Natural killer cell (primary cell): ENCODE results near the gene TNS3. TPM values are rescaled to one million over a fixed set of nuclear protein-coding genes. Genes with fewer than 3 reads are reported as not detected.

Experiments used
- ATAC-seq, 3 donors: fragments of 150-1000 bp in 2 of 3; fragments of 200-7000 bp in 1 of 3; cut with Tn5 transposase; 1 replicate in 1 of 3; 2 replicates in 2 of 3; pipeline ENCODE4 v1.10.0; 2021; ENCODE audit warnings: mild to moderate bottlenecking in 2 of 3, moderate library complexity in 2 of 3
- DNase-seq, 2 donors: peaks; one replicate each; pipeline versions ENCODE4 v3.0.0 to v3.0.0-alpha.2; 2013 to 2021; ENCODE audit warnings: mixed read lengths in 1 of 2
- H3K27ac ChIP-seq: one replicate; pipeline ENCODE4 v1.5.1; 2013; ENCODE audit warnings: mild to moderate bottlenecking, low read length
- H3K27me3 ChIP-seq: one replicate; pipeline ENCODE4 v1.6.1; 2013; ENCODE audit warnings: low read length; ENCODE audit not compliant: control insufficient read depth, insufficient read depth
- H3K36me3 ChIP-seq: one replicate; pipeline ENCODE4 v1.6.1; 2013; ENCODE audit warnings: low read length; ENCODE audit not compliant: control insufficient read depth, insufficient read depth
- H3K4me1 ChIP-seq: one replicate; pipeline ENCODE4 v1.6.1; 2013; ENCODE audit warnings: low read length; ENCODE audit not compliant: control insufficient read depth, insufficient read depth
- H3K4me3 ChIP-seq: one replicate; pipeline ENCODE4 v1.5.1; 2013; ENCODE audit warnings: low read length
- H3K9me3 ChIP-seq: one replicate; pipeline ENCODE4 v1.6.1; 2013; ENCODE audit warnings: low read length; ENCODE audit not compliant: control insufficient read depth, insufficient read depth
- H3K27ac Mint-ChIP-seq, 2 donors: one replicate each; pipeline ENCODE4 v1.8.0; 2022; ENCODE audit warnings: mild to moderate bottlenecking in 2 of 2, mixed read lengths in 2 of 2, moderate library complexity in 1 of 2
- H3K27me3 Mint-ChIP-seq, 2 donors: one replicate each; pipeline ENCODE4 v1.8.0; 2022; ENCODE audit warnings: low read depth in 2 of 2, mixed read lengths in 2 of 2
- H3K36me3 Mint-ChIP-seq: one replicate; pipeline ENCODE4 v1.8.0; 2022; ENCODE audit warnings: mixed read lengths
- H3K4me1 Mint-ChIP-seq, 2 donors: one replicate each; pipeline ENCODE4 v1.8.0; 2022; ENCODE audit warnings: mixed read lengths in 2 of 2
- H3K4me3 Mint-ChIP-seq: one replicate; pipeline ENCODE4 v1.8.0; 2022; ENCODE audit warnings: mild to moderate bottlenecking, moderate library complexity, mixed read lengths
- H3K9me3 Mint-ChIP-seq, 2 donors: one replicate each; pipeline ENCODE4 v1.8.0; 2022; ENCODE audit warnings: mixed read lengths in 2 of 2
- WGBS: methylation state at CpG from one replicate; pipeline ENCODE4 v1.1.7; 2013; ENCODE audit warnings: missing lambda C conversion rate; ENCODE audit not compliant: insufficient coverage; 5-methylcytosine and 5-hydroxymethylcytosine counted together
- intact Hi-C: fragments of 100-400 bp; cut with micrococcal nuclease; formaldehyde crosslinking; loops from one replicate; pipeline ENCODE4 v1.14.2; 2022
- total RNA-seq, 4 donors: library from RNA; stranded (reverse); fragments of 120-200 nt in 1 of 4; gene quantifications; one replicate each; pipeline versions ENCODE4 v1.2.3 to v1.2.4, GENCODE V29; 2013 to 2022
- TF ChIP-seq, protein P1 (sequence below): fragments of 200-600 bp; IDR thresholded peaks from one replicate; pipeline ENCODE4 v1.8.0; 2022; ENCODE audit warnings: antibody characterized with exemption

Gene TNS3
- total RNA-seq, 3 donors from 2014 or later (not counting 1 experiment from before 2014, with no cell fraction given) = 1.6 to 3.5 (median 2.9) TPM

DNA sequence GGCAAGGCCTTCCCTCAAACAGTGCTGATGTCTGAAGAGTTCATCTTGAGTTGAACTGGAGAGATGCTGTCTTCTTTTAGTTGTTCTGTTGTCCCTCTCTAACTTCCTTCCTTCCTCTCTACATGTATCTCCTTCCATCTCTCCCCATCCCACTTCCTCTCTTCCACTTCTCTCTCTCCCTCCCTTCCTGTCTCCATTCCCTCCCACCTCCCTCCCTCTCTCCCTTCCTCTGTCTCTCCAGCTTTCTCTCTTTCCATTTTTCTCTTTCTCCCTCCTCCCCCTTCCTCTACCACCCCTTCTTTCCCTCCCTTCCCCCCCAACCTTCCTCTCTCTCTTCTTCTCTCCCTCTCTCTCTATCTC, 40.7 kb upstream of the TNS3 start:
- no peak overlapping the region for H3K4me3 Mint-ChIP-seq
- H3K4me1 ChIP-seq = peaks cover 14% of the 10 kb centered on the region
- ATAC-seq (no peak), DNase-seq (no peak)
- no peaks in the 10 kb centered on the region for H3K9me3 Mint-ChIP-seq
- H3K4me1 Mint-ChIP-seq = peaks cover 6 to 29% of the 10 kb centered on the region in 2 donors
- no peaks in the 10 kb centered on the region for H3K36me3 Mint-ChIP-seq
- no peaks in the 10 kb centered on the region for H3K36me3 ChIP-seq
- no peak overlapping the region for H3K27ac Mint-ChIP-seq
- no peaks in the 10 kb centered on the region for H3K27me3 Mint-ChIP-seq
- H3K27ac ChIP-seq = no peak overlapping the region
- TF ChIP-seq, protein P1, sequence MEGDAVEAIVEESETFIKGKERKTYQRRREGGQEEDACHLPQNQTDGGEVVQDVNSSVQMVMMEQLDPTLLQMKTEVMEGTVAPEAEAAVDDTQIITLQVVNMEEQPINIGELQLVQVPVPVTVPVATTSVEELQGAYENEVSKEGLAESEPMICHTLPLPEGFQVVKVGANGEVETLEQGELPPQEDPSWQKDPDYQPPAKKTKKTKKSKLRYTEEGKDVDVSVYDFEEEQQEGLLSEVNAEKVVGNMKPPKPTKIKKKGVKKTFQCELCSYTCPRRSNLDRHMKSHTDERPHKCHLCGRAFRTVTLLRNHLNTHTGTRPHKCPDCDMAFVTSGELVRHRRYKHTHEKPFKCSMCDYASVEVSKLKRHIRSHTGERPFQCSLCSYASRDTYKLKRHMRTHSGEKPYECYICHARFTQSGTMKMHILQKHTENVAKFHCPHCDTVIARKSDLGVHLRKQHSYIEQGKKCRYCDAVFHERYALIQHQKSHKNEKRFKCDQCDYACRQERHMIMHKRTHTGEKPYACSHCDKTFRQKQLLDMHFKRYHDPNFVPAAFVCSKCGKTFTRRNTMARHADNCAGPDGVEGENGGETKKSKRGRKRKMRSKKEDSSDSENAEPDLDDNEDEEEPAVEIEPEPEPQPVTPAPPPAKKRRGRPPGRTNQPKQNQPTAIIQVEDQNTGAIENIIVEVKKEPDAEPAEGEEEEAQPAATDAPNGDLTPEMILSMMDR = no peak
- H3K27me3 ChIP-seq = no peaks in the 10 kb centered on the region
- no peaks in the 10 kb centered on the region for H3K9me3 ChIP-seq
- no peak overlapping the region for H3K4me3 ChIP-seq
- intact Hi-C loops = no loop called here

DNA sequence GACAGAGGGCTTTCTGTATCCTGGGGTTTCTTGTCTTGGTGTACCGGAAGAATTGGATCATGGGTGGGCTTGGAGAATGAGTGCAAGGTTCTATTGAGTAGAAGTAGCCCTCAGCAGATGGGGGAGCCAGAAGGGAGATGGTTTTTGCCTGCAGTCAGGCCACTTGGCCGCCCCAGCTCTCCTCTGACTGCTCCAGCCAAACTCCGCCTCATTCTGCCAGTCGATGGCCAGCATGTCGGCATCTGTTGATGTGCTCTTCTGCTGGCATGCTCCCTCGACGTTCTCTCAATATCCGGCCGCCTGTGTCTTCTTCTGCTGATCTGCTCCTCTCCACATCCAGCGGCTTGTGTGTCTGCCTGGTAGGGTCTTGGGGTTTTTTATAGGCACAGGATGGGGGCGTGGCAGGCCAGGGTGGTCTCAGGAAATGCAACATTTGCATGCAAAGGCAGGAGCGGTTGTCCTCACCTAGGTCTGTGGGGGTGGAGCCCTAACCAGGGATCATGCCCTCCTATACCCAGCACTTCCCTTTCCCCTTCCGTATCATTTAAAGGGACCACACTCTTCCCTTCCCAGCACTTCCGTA, 40.2 kb upstream of the TNS3 start:
- DNase-seq (no peak), ATAC-seq (no peak)
- TF ChIP-seq, protein P1 = no peak
- WGBS = 88% methylated on average over 14 of the region's 14 CpGs
- no peaks in the 10 kb centered on the region for H3K9me3 ChIP-seq
- no peaks in the 10 kb centered on the region for H3K27me3 ChIP-seq
- Mint-ChIP-seq H3K4me3 (no peak overlapping the region), H3K27me3 (no peaks in the 10 kb centered on the region), H3K36me3 (no peaks in the 10 kb centered on the region), H3K4me1 (peaks cover 6 to 25% of the 10 kb centered on the region in 2 donors), H3K9me3 (no peaks in the 10 kb centered on the region), H3K27ac (no peak overlapping the region)
- H3K27ac ChIP-seq = no peak overlapping the region
- H3K36me3 ChIP-seq = no peaks in the 10 kb centered on the region
- peaks cover 14% of the 10 kb centered on the region for H3K4me1 ChIP-seq
- H3K4me3 ChIP-seq = no peak overlapping the region
- intact Hi-C loops = no loop called here

DNA sequence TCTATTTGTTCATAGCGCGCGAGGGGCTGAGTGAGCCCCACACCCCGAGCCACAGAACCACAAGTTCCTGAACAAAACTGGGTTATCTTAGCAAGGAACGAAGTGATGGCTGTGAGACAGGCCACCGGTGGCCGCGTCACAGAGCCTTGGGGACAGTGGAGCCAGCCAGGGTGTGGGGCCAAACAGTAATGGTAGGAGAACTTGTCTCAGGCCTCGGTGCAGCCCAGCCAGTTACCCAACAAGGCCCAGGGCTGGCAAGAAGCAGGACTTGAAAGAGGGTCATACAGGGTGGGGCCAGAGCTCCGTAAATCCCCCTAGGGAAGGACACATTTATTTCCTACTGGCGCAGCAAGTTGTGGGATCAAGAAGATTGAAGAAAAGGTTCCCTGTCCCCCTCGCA, 39.4 kb upstream of the TNS3 start:
- H3K36me3 ChIP-seq = no peaks in the 10 kb centered on the region
- intact Hi-C loops = no loop called here
- no peaks in the 10 kb centered on the region for H3K9me3 Mint-ChIP-seq
- no peaks in the 10 kb centered on the region for H3K36me3 Mint-ChIP-seq
- no peak overlapping the region for H3K4me3 ChIP-seq
- H3K27me3 ChIP-seq = no peaks in the 10 kb centered on the region
- WGBS = 54% methylated on average over 12 of the region's 12 CpGs
- no peaks in the 10 kb centered on the region for H3K27me3 Mint-ChIP-seq
- H3K4me1 ChIP-seq = peaks cover 14% of the 10 kb centered on the region
- no peak for ATAC-seq
- no peak overlapping the region for H3K27ac Mint-ChIP-seq
- H3K4me3 Mint-ChIP-seq = no peak overlapping the region
- H3K4me1 Mint-ChIP-seq = peaks cover 6 to 25% of the 10 kb centered on the region in 2 donors
- H3K9me3 ChIP-seq = no peaks in the 10 kb centered on the region
- DNase-seq = no peak
- H3K27ac ChIP-seq = no peak overlapping the region
- TF ChIP-seq, protein P1 = no peak

DNA sequence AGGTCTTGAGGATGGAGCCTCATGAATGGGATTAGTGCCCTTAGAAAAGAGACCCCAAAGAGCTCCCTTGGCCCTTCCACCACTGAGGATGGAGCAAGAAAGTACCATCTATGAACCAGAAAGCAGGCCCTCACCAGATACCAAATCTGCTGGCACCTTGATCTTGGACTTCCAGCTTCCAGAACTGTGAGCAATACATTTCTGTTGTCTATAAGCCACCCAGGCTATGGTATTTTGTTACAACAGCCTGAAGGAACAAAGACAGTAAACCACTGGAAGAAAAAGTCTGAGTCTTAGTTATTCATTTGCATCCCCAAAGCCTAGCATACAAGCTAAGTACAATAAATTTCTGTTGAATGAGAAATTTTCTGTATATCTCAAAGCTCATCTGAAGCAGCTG, 37.9 kb upstream of the TNS3 start:
- DNase-seq (no peak), ATAC-seq (no peak)
- no peak overlapping the region for H3K4me3 ChIP-seq
- Mint-ChIP-seq H3K27me3 (no peaks in the 10 kb centered on the region), H3K36me3 (no peaks in the 10 kb centered on the region), H3K4me3 (no peak overlapping the region), H3K4me1 (peaks cover 6 to 25% of the 10 kb centered on the region in 2 donors), H3K9me3 (no peaks in the 10 kb centered on the region), H3K27ac (no peak overlapping the region)
- no peaks in the 10 kb centered on the region for H3K36me3 ChIP-seq
- no peaks in the 10 kb centered on the region for H3K27me3 ChIP-seq
- TF ChIP-seq, protein P1 = no peak
- peaks cover 14% of the 10 kb centered on the region for H3K4me1 ChIP-seq
- intact Hi-C loops = no loop called here
- no peaks in the 10 kb centered on the region for H3K9me3 ChIP-seq
- H3K27ac ChIP-seq = no peak overlapping the region
